ENCODE data around the gene NSG2. TPM values are rescaled to one million over a fixed set of nuclear protein-coding genes. Genes with fewer than 3 reads are reported as not detected.

NSG2 gene
- total and polyA plus RNA-seq, 5 donors from 2014 or later = not detected

DNA sequence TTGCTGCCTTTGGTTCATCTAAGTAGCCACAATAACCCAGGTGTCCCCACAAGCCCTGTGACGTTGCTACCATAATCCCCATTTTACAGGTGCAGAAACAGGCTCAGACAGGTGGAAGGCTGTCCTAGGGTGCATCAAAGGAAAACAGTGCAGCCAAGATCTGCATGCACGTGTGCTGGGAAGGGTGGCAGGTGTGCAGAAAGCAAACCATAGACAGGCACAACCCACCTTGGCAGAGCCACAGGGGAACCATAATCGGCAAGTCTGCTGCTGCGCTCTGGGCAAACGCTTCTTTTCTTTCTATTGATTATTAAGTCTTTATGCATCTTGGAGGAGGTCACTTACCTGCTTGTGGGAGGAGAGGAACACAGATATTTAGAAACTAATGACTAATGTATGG lies 7.1 kb downstream of the NSG2 start:
- Histone ChIP-seq H3K9me3 (ENCODE audit: control insufficient read depth in 2 of 2, low read length in 2 of 2) (no peaks in the 10 kb centered on the region), H3K27ac (ENCODE audit: insufficient read depth, low read length, poor library complexity, severe bottlenecking) (no peak overlapping the region), H3K27me3 (ENCODE audit: control insufficient read depth, insufficient read depth, low read length) (peaks cover 2% of the 10 kb centered on the region), H3K36me3 (ENCODE audit: control insufficient read depth, insufficient read depth, low read length) (no peaks in the 10 kb centered on the region), H3K4me3 (ENCODE audit: low read depth, low read length) (no peak overlapping the region), H3K4me1 (ENCODE audit: control insufficient read depth, insufficient read depth, low read length, poor library complexity, severe bottlenecking) (no peaks in the 10 kb centered on the region)
- Mint-ChIP-seq H3K4me1 (no peaks in the 10 kb centered on the region), H3K36me3 (no peaks in the 10 kb centered on the region), H3K9me3 (peaks cover 0 to 2% (median 0%) of the 10 kb centered on the region in 7 donors), H3K4me3 (no peak overlapping the region), H3K27ac (no peak overlapping the region), H3K27me3 (peaks cover 1% of the 10 kb centered on the region)
- ATAC-seq (ENCODE audit: low read depth in 2 of 2) (no peak), DNase-seq (no peak)

- Mint-ChIP-seq H3K4me3 (no peak overlapping the region), H3K4me1 (no peaks in the 10 kb centered on the region), H3K9me3 (peaks cover 0 to 5% (median 0%) of the 10 kb centered on the region in 7 donors), H3K27ac (no peak overlapping the region), H3K27me3 (peaks cover 7% of the 10 kb centered on the region), H3K36me3 (no peaks in the 10 kb centered on the region)
- no peak for DNase-seq
- no peaks in the 10 kb centered on the region for H3K36me3 ChIP-seq (ENCODE audit: control insufficient read depth, insufficient read depth, low read length)
- H3K27me3 ChIP-seq (ENCODE audit: control insufficient read depth, insufficient read depth, low read length) = peaks cover 2% of the 10 kb centered on the region
- H3K27ac ChIP-seq (ENCODE audit: insufficient read depth, low read length, poor library complexity, severe bottlenecking) = no peak overlapping the region
- H3K4me1 ChIP-seq (ENCODE audit: control insufficient read depth, insufficient read depth, low read length, poor library complexity, severe bottlenecking) = no peaks in the 10 kb centered on the region
- ATAC-seq (ENCODE audit: low read depth in 2 of 2) = no peak
- no peaks in the 10 kb centered on the region for H3K9me3 ChIP-seq (ENCODE audit: control insufficient read depth in 2 of 2, low read length in 2 of 2)
- H3K4me3 ChIP-seq (ENCODE audit: low read depth, low read length) = no peak overlapping the region
Measured at GRCh38 chr5:174053905-174054304, 8.4 kb downstream of the NSG2 start.

- Mint-ChIP-seq H3K4me1 (no peaks in the 10 kb centered on the region), H3K9me3 (peaks cover 0 to 5% (median 0%) of the 10 kb centered on the region in 7 donors), H3K27me3 (peaks cover 7% of the 10 kb centered on the region), H3K36me3 (no peaks in the 10 kb centered on the region), H3K4me3 (peak overlapping the region in 1 of 4 donors; percentile 13), H3K27ac (no peak overlapping the region)
- H3K36me3 ChIP-seq (ENCODE audit: control insufficient read depth, insufficient read depth, low read length) = no peaks in the 10 kb centered on the region
- H3K4me1 ChIP-seq (ENCODE audit: control insufficient read depth, insufficient read depth, low read length, poor library complexity, severe bottlenecking) = no peaks in the 10 kb centered on the region
- peaks cover 5% of the 10 kb centered on the region for H3K27me3 ChIP-seq (ENCODE audit: control insufficient read depth, insufficient read depth, low read length)
- DNase-seq = peak in 1 of 3 donors; percentile 8
- H3K4me3 ChIP-seq (ENCODE audit: low read depth, low read length) = no peak overlapping the region
- no peak overlapping the region for H3K27ac ChIP-seq (ENCODE audit: insufficient read depth, low read length, poor library complexity, severe bottlenecking)
- ATAC-seq (ENCODE audit: low read depth in 2 of 2) = no peak
- no peaks in the 10 kb centered on the region for H3K9me3 ChIP-seq (ENCODE audit: control insufficient read depth in 2 of 2, low read length in 2 of 2)
Measured at GRCh38 chr5:174056064-174056847, 10.8 kb downstream of the NSG2 start.

GRCh38 chr5:174057206-174057605 lies 11.7 kb downstream of the NSG2 start:
- Mint-ChIP-seq H3K4me3 (no peak overlapping the region), H3K36me3 (no peaks in the 10 kb centered on the region), H3K27ac (no peak overlapping the region), H3K4me1 (no peaks in the 10 kb centered on the region), H3K9me3 (peaks cover 0 to 5% (median 0%) of the 10 kb centered on the region in 7 donors), H3K27me3 (peaks cover 7% of the 10 kb centered on the region)
- Histone ChIP-seq H3K36me3 (ENCODE audit: control insufficient read depth, insufficient read depth, low read length) (no peaks in the 10 kb centered on the region), H3K4me3 (ENCODE audit: low read depth, low read length) (no peak overlapping the region), H3K4me1 (ENCODE audit: control insufficient read depth, insufficient read depth, low read length, poor library complexity, severe bottlenecking) (no peaks in the 10 kb centered on the region), H3K9me3 (ENCODE audit: control insufficient read depth in 2 of 2, low read length in 2 of 2) (no peaks in the 10 kb centered on the region), H3K27ac (ENCODE audit: insufficient read depth, low read length, poor library complexity, severe bottlenecking) (no peak overlapping the region), H3K27me3 (ENCODE audit: control insufficient read depth, insufficient read depth, low read length) (peaks cover 5% of the 10 kb centered on the region)
- ATAC-seq (ENCODE audit: low read depth in 2 of 2) (no peak), DNase-seq (no peak)

DNA sequence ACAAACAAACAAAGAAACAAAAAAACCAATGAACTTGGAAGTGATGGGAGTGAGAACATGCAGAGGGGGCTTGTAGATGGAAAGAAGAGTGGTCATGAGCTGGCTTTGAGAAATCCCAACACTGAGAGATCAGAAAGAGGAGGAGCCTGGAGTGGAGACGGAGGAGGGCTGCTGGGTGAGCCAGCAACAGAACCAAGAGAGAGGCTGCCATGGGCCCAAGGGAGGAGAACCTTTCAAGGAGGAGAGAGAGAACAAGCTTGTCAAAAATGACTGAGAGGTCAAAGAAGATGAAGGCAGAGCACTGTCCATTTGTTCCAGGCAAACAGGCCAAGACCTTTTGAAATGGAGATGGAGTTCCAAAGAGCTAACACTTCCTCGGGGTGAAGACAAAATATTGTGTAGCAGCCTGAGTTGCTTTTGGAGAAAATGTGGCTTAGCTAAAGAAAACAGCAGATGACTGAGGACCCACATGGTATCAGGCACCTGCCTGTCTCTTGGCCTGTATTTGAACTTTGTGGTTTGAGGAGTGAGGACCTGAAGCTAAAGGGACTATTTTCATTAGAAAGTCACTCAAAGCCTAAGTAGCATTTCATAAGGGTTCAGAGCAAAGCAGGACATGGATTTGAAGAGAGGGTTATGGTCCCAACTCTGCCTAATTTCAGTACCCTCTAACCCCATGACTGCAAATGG lies 13.1 kb downstream of the NSG2 start:
- Mint-ChIP-seq H3K27me3 (peaks cover 7% of the 10 kb centered on the region), H3K36me3 (no peaks in the 10 kb centered on the region), H3K27ac (no peak overlapping the region), H3K4me1 (no peaks in the 10 kb centered on the region), H3K9me3 (peaks cover 0 to 5% (median 0%) of the 10 kb centered on the region in 7 donors), H3K4me3 (no peak overlapping the region)
- Histone ChIP-seq H3K27ac (ENCODE audit: insufficient read depth, low read length, poor library complexity, severe bottlenecking) (no peak overlapping the region), H3K4me1 (ENCODE audit: control insufficient read depth, insufficient read depth, low read length, poor library complexity, severe bottlenecking) (no peaks in the 10 kb centered on the region), H3K27me3 (ENCODE audit: control insufficient read depth, insufficient read depth, low read length) (peaks cover 8% of the 10 kb centered on the region), H3K4me3 (ENCODE audit: low read depth, low read length) (no peak overlapping the region), H3K36me3 (ENCODE audit: control insufficient read depth, insufficient read depth, low read length) (no peaks in the 10 kb centered on the region), H3K9me3 (ENCODE audit: control insufficient read depth in 2 of 2, low read length in 2 of 2) (no peaks in the 10 kb centered on the region)
- ATAC-seq (ENCODE audit: low read depth in 2 of 2) (no peak), DNase-seq (no peak)

GRCh38 chr5:174059247-174059646 lies 13.7 kb downstream of the NSG2 start:
- no peaks in the 10 kb centered on the region for H3K36me3 Mint-ChIP-seq
- Histone ChIP-seq H3K9me3 (ENCODE audit: control insufficient read depth in 2 of 2, low read length in 2 of 2) (no peaks in the 10 kb centered on the region), H3K4me3 (ENCODE audit: low read depth, low read length) (no peak overlapping the region), H3K27me3 (ENCODE audit: control insufficient read depth, insufficient read depth, low read length) (peaks cover 8% of the 10 kb centered on the region), H3K36me3 (ENCODE audit: control insufficient read depth, insufficient read depth, low read length) (no peaks in the 10 kb centered on the region), H3K27ac (ENCODE audit: insufficient read depth, low read length, poor library complexity, severe bottlenecking) (no peak overlapping the region), H3K4me1 (ENCODE audit: control insufficient read depth, insufficient read depth, low read length, poor library complexity, severe bottlenecking) (no peaks in the 10 kb centered on the region)
- H3K4me3 Mint-ChIP-seq = no peak overlapping the region
- H3K27ac Mint-ChIP-seq = no peak overlapping the region
- no peaks in the 10 kb centered on the region for H3K4me1 Mint-ChIP-seq
- ATAC-seq (ENCODE audit: low read depth in 2 of 2) = no peak
- peaks cover 0 to 5% (median 0%) of the 10 kb centered on the region in 7 donors for H3K9me3 Mint-ChIP-seq
- peaks cover 7% of the 10 kb centered on the region for H3K27me3 Mint-ChIP-seq
- DNase-seq = no peak

DNA sequence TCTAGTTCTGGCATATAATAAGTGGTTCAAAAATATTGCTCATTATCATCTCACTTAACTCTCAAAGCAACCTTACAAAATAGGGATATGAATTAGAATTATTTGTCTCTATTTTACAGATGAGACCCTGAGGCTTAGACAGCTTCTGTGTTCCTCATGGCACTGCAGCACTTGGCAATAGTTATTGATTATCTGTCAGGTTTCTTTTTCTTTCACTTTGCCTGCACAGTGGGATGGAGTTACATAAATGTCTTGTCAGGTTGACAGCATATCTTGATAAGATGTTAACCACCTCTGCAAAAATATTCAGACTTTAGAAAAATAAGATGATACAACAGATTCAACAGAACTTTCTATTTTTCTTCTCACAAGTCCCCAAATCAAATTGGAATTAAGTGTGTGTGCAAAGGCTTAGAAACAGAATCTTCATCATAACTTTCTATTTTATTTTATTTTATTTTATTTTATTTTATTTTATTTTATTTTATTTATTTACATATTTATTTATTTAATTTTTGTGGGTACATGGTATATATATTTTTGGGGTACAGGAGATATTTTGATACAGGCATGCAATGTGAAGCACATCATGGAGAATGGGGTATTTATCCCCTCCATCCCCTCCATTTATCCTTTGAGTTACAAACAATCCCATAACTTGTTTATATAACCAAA lies 17.7 kb downstream of the NSG2 start:
- Mint-ChIP-seq H3K9me3 (peaks cover 0 to 3% (median 0%) of the 10 kb centered on the region in 7 donors), H3K27me3 (no peaks in the 10 kb centered on the region), H3K4me3 (no peak overlapping the region), H3K27ac (no peak overlapping the region), H3K36me3 (no peaks in the 10 kb centered on the region), H3K4me1 (no peaks in the 10 kb centered on the region)
- Histone ChIP-seq H3K27ac (ENCODE audit: insufficient read depth, low read length, poor library complexity, severe bottlenecking) (no peak overlapping the region), H3K9me3 (ENCODE audit: control insufficient read depth in 2 of 2, low read length in 2 of 2) (no peaks in the 10 kb centered on the region), H3K4me1 (ENCODE audit: control insufficient read depth, insufficient read depth, low read length, poor library complexity, severe bottlenecking) (no peaks in the 10 kb centered on the region), H3K27me3 (ENCODE audit: control insufficient read depth, insufficient read depth, low read length) (peaks cover 7% of the 10 kb centered on the region), H3K36me3 (ENCODE audit: control insufficient read depth, insufficient read depth, low read length) (no peaks in the 10 kb centered on the region), H3K4me3 (ENCODE audit: low read depth, low read length) (no peak overlapping the region)
- ATAC-seq (ENCODE audit: low read depth in 2 of 2) = no peak
- no peak for DNase-seq
